Astrocyte of the hippocampus (primary cell): ENCODE data around the gene MAT2A.

Experiments
- DNase-seq: peaks from one replicate; pipeline ENCODE4 v3.0.0; 2011; ENCODE audit warnings: low read depth, low spot score

The MAT2A gene

GRCh38 chr2:85538507-85539360, at the start of gene MAT2A:
Gene MAT2A, plus strand, starts transcription at chr2:85539168. Its CDS starts 120 bp downstream, at chr2:85539288.
- DNase-seq: peak; percentile 98

DNA sequence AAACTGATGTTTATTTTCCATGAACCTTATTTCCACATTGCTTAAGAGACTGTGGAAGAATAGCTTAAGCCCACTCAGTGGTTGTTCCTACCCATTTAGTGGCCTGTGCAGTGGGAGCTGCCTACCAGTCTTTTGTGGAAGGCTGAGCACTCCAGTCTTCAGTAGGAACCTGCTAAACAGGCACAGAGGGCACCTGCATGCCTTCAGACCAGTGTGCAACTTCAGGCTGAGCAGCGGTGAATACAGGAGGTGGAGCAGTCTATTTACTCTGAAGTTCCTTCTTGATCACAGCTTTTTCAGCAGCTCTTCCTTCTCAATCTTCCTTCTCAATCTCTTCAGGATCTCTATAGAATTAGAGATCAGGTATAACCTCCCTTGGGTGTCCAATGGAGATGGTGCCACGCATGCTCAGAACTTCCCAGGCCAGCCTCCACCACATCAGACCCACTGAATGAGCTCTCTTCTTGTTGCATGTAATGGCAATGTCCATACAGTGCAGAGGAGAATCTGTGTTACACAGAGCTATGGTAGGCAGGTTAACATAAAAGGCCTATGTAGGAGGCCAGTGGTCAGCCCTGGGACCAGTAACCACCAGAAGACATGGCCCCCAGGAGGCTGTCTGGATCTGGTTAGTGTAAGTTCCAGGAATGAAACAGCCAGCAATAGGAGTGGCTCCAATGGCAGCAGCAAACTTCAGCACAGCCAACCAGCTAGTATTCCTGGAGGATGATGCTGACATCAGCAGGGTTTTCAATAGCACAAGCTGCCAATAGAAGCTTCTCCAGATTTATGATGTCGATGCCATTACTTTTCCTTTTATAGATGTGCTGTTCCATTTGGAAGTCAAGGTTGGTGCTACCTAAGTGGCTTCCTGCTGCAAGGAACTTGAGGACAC, 47.9 kb upstream of the MAT2A start:
- DNase-seq: no peak

GRCh38 chr2:85496436-85496835, 42.5 kb upstream of the MAT2A start:
- no peak for DNase-seq

GRCh38 chr2:85497944-85498630, 40.9 kb upstream of the MAT2A start:
- no peak for DNase-seq

DNA sequence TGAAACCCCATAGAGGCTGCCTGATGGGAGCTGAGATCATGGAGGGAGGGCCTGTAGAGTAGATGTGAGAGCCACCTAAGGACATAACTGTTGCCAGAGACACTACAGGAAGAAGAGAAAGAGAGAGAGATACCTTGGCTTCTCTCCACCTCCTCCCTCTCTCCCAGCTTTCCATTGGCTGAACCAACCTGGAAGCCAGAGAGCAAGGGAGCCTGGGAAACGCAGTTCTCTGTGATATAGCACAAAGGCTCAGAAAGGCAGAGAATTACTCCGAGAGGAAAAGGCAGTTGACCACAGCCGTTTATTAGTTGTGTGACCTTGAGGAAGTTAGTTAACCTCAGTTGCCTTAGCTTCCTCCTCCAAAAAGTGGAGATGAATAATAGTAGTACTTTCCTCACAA, 37.7 kb upstream of the MAT2A start:
- DNase-seq: no peak

DNA sequence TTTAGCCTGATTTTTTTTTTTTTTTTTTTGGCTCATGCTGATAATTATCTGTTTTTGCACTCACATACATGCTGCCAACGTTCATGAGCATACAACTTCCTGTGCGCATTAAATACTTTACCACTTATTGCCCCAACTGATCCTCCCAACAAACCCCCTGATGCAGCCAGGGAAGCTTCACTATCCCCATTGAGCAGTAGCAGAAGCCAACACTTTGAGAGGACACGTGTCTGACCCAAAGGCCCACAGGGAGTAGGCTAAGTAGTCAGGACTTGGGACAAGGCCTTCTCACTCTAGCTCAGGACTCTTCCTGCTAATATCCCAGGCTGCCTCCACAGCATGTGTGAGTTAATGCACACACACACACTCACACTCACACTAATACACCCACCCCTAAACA, 36.2 kb upstream of the MAT2A start:
- DNase-seq: no peak

- peak; percentile 26 for DNase-seq
Observed at GRCh38 chr2:85503168-85503850, 35.7 kb upstream of the MAT2A start.

DNA sequence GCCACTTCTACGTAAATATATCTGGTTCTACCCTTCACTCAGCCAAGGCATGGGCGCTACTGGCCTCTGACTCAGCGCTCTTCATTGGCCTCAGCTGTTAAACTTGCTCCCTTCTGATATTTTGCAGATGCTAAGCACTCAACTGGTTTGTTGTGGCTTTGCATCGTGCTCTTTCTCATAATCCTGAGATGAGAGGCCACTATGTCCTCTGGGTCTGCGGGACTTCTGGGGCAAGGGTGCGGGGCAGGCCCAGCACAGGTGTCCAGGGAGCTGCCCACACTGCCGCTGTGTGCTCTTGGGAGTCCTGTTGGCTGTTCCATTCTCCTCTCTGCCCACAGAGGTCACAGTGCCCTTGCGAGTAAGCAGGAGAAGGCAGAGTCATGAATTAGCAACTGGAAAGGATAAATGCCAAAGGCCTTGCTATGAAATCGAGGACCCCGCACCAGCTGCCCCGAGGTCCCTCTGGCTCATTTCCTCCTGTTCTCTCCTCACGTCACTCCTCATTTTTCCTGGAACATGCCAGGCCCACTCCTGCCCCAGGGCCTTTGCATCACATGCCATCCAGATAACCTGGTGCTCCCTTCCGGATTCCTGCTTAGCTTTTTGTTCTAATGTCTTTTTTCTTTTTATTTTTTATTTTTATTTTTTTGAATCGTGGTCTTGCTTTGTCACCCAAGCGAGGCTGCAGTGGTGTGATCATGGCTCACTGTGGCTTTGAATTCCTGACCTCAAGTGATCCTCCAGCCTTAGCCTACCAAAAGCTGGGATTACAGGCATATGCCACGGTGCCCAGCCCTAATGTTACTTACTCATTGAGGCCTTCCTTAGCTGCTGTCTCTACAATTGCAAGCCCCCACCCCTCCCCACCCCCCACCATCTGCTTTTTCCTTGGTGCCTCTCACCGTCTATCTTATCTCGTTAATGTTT, 34.9 kb upstream of the MAT2A start:
- DNase-seq: peak; percentile 18

GRCh38 chr2:85504778-85505261, 34.1 kb upstream of the MAT2A start:
- DNase-seq: peak; percentile 86

- DNase-seq: peak; percentile 22
Observed at GRCh38 chr2:85505551-85506238, 33.3 kb upstream of the MAT2A start.

DNA sequence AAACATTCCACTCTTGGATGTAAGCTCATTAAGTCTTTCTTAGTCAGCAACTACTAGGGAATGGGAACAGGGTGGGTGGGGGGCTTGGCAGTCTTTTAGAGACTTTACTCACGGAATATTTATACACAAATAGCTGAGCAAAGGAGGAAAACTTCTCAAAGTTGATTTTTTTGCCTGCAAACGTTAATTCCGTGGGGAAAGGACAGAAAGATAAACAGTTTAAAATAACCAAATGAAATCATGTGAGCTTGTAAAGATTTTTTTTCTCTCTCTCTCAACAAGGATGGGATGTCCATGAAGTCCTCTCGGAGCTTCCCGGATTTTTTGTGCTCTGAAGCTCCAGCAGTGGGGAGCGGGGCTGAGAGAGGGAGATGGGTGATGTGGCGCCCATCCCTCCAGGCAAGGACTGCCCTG, 32.2 kb upstream of the MAT2A start:
- DNase-seq: peak; percentile 54

GRCh38 chr2:85511008-85511811, 27.8 kb upstream of the MAT2A start:
- DNase-seq: no peak

GRCh38 chr2:85514323-85514722, 24.6 kb upstream of the MAT2A start:
- no peak for DNase-seq

GRCh38 chr2:85516653-85517389, 22.1 kb upstream of the MAT2A start:
- DNase-seq: no peak

GRCh38 chr2:85522090-85522647, 16.8 kb upstream of the MAT2A start:
- DNase-seq: no peak

DNA sequence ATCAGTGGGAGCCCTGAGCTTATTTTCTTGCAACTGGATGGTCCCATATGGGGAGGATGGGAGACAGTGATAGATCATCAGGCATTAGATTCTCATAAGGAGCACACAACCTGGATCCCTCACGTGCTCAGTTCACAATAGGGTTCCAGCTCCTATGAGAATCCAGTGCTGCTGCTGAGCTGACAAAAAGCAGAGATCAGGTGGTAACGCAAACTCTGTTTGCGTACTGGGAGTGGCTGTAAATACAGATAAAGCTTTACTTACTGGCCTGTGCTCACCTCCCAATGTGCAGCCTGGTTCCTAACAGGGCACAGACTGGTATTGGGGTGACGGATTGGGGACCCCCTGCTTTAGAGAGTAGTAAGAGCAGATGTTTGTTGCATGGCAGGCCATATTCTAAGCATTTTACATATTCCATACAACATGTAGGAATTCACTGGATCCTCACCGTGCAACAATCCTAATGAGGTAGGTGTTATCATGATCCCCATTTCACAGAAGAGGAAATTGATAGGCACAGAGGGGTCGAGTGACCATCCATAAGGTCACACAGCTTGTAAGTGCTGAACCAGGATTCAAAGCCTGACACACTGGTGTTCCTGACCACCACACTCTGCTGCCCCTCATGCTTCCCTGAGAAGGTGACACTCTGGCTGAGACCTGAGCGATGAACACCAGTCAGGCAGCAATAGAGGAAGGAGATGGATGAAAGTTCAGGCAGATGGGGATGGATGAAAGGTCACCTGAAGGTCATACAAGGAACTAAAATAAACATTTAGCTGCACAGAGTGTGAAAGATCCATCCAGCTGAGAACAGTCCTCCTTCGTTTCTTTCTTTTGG, 15.7 kb upstream of the MAT2A start:
- no peak for DNase-seq

- no peak for DNase-seq
Observed at GRCh38 chr2:85523903-85524335, 15.0 kb upstream of the MAT2A start.
